HUES64 (cell line): ENCODE measurements around the gene SREBF1.
A peak's percentile ranks its signal among the peaks of the same experiment; 100 is the strongest.

Source experiments
- H3K27ac ChIP-seq: 2 replicates; pipeline ENCODE4 v1.7.0; 2013; ENCODE audit warnings: low read depth, low read length, inconsistent platforms
- H3K27me3 ChIP-seq: 2 replicates; pipeline ENCODE4 v1.6.1; 2013; ENCODE audit warnings: mild to moderate bottlenecking, low read length; ENCODE audit not compliant: insufficient read depth
- H3K36me3 ChIP-seq: 2 replicates; pipeline ENCODE4 v1.6.1; 2013; ENCODE audit warnings: mild to moderate bottlenecking, low read length; ENCODE audit not compliant: insufficient read depth
- H3K4me1 ChIP-seq: 2 replicates; pipeline ENCODE4 v1.6.1; 2013; ENCODE audit warnings: mild to moderate bottlenecking, low read length, moderate library complexity; ENCODE audit not compliant: insufficient read depth
- H3K4me3 ChIP-seq: 2 replicates; pipeline ENCODE4 v1.5.1; 2013; ENCODE audit warnings: mild to moderate bottlenecking, low read length, moderate library complexity
- H3K9ac ChIP-seq: 2 replicates; pipeline ENCODE4 v1.6.1; 2013; ENCODE audit warnings: mild to moderate bottlenecking, low read depth, low read length
- H3K9me3 ChIP-seq: 2 replicates; pipeline ENCODE4 v1.6.1; 2013; ENCODE audit warnings: low read depth, low read length; ENCODE audit not compliant: insufficient read depth
- WGBS: fragments of 150-250, 120-280 bp; methylation state at CpG from one replicate; pipeline ENCODE4 v1.1.7; 2013; ENCODE audit warnings: missing lambda C conversion rate; 5-methylcytosine and 5-hydroxymethylcytosine counted together

The SREBF1 gene

GRCh38 chr17:17789828-17790636 lies 46.8 kb downstream of the SREBF1 start:
- WGBS: 83% methylated on average over 9 of the region's 12 CpGs
- peaks cover 41% of the 10 kb centered on the region for H3K27me3 ChIP-seq
- no peaks in the 10 kb centered on the region for H3K9me3 ChIP-seq
- peaks cover 39% of the 10 kb centered on the region for H3K4me1 ChIP-seq
- no peak overlapping the region for H3K4me3 ChIP-seq
- H3K27ac ChIP-seq: no peak overlapping the region
- no peak overlapping the region for H3K9ac ChIP-seq
- H3K36me3 ChIP-seq: no peaks in the 10 kb centered on the region; the same call in 1 of the 2 replicates

- H3K27me3 ChIP-seq: peaks cover 47% of the 10 kb centered on the region
- no peaks in the 10 kb centered on the region for H3K9me3 ChIP-seq
- no peaks in the 10 kb centered on the region; the same call in 1 of the 2 replicates for H3K36me3 ChIP-seq
- peaks cover 45% of the 10 kb centered on the region for H3K4me1 ChIP-seq
- H3K4me3 ChIP-seq: no peak overlapping the region
- WGBS: 93% methylated on average over 6 of the region's 6 CpGs
- H3K27ac ChIP-seq: no peak overlapping the region
- H3K9ac ChIP-seq: no peak overlapping the region
Observed at GRCh38 chr17:17789410-17789809, 47.4 kb downstream of the SREBF1 start.

GRCh38 chr17:17788967-17789366 lies 47.8 kb downstream of the SREBF1 start:
- Histone ChIP-seq H3K27ac (no peak overlapping the region), H3K4me1 (peaks cover 47% of the 10 kb centered on the region), H3K27me3 (peaks cover 46% of the 10 kb centered on the region), H3K9me3 (no peaks in the 10 kb centered on the region), H3K4me3 (no peak overlapping the region), H3K36me3 (no peaks in the 10 kb centered on the region; the same call in 1 of the 2 replicates), H3K9ac (no peak overlapping the region)
- 89% methylated on average over 8 of the region's 8 CpGs for WGBS

- Histone ChIP-seq H3K9ac (no peak overlapping the region), H3K4me3 (no peak overlapping the region), H3K27me3 (peaks cover 36% of the 10 kb centered on the region), H3K36me3 (no peaks in the 10 kb centered on the region), H3K4me1 (peaks cover 44% of the 10 kb centered on the region), H3K9me3 (no peaks in the 10 kb centered on the region), H3K27ac (no peak overlapping the region)
- 86% methylated on average over 7 of the region's 7 CpGs for WGBS
Observed at GRCh38 chr17:17787568-17787967, 49.2 kb downstream of the SREBF1 start.

GRCh38 chr17:17786998-17787397 lies 49.8 kb downstream of the SREBF1 start:
- H3K36me3 ChIP-seq: no peaks in the 10 kb centered on the region
- no peak overlapping the region for H3K4me3 ChIP-seq
- 81% methylated on average over 2 of the region's 2 CpGs for WGBS
- H3K27ac ChIP-seq: no peak overlapping the region
- no peaks in the 10 kb centered on the region for H3K9me3 ChIP-seq
- no peak overlapping the region for H3K9ac ChIP-seq
- H3K4me1 ChIP-seq: peaks cover 41% of the 10 kb centered on the region
- peaks cover 33% of the 10 kb centered on the region for H3K27me3 ChIP-seq

- Histone ChIP-seq H3K9ac (no peak overlapping the region), H3K4me1 (peaks cover 38% of the 10 kb centered on the region), H3K27ac (no peak overlapping the region)
Observed at GRCh38 chr17:17785407-17785806, 51.4 kb downstream of the SREBF1 start.

GRCh38 chr17:17784657-17785267 lies 52.0 kb downstream of the SREBF1 start:
- Histone ChIP-seq H3K4me3 (peak overlapping the region; percentile 73; the same call in 1 of the 2 replicates), H3K4me1 (peaks cover 34% of the 10 kb centered on the region), H3K27me3 (peaks cover 29% of the 10 kb centered on the region), H3K9ac (no peak overlapping the region), H3K36me3 (no peaks in the 10 kb centered on the region), H3K9me3 (no peaks in the 10 kb centered on the region), H3K27ac (no peak overlapping the region)
- 64% methylated on average over 7 of the region's 7 CpGs for WGBS

More at GRCh38 chr17:17785407-17785806, 51.4 kb downstream of the SREBF1 start:
- 79% methylated on average over 11 of the region's 11 CpGs for WGBS
- Histone ChIP-seq H3K4me3 (no peak overlapping the region), H3K9me3 (no peaks in the 10 kb centered on the region), H3K27me3 (peaks cover 29% of the 10 kb centered on the region), H3K36me3 (no peaks in the 10 kb centered on the region)

GRCh38 chr17:17783825-17784656 lies 52.7 kb downstream of the SREBF1 start:
- H3K27ac ChIP-seq: peak overlapping the region; percentile 77; the same call in 1 of the 2 replicates
- peaks cover 29% of the 10 kb centered on the region for H3K27me3 ChIP-seq
- H3K4me3 ChIP-seq: peak overlapping the region; percentile 73
- H3K36me3 ChIP-seq: no peaks in the 10 kb centered on the region
- no peaks in the 10 kb centered on the region for H3K9me3 ChIP-seq
- no peak overlapping the region for H3K9ac ChIP-seq
- WGBS: 4% methylated on average over 37 of the region's 37 CpGs
- peaks cover 36% of the 10 kb centered on the region for H3K4me1 ChIP-seq

GRCh38 chr17:17783116-17783824 lies 53.5 kb downstream of the SREBF1 start:
- H3K9ac ChIP-seq: peak overlapping the region; percentile 54
- no peaks in the 10 kb centered on the region for H3K9me3 ChIP-seq
- H3K27ac ChIP-seq: peak overlapping the region; percentile 77; the same call in 1 of the 2 replicates
- peaks cover 42% of the 10 kb centered on the region for H3K4me1 ChIP-seq
- no peaks in the 10 kb centered on the region for H3K36me3 ChIP-seq
- H3K27me3 ChIP-seq: peaks cover 29% of the 10 kb centered on the region
- WGBS: under 1% methylated on average over 75 of the region's 75 CpGs
- H3K4me3 ChIP-seq: peak overlapping the region; percentile 73

- H3K36me3 ChIP-seq: no peaks in the 10 kb centered on the region
- H3K4me3 ChIP-seq: peak overlapping the region; percentile 73
- WGBS: 0% methylated on average over 54 of the region's 57 CpGs
- H3K4me1 ChIP-seq: peaks cover 42% of the 10 kb centered on the region
- peaks cover 29% of the 10 kb centered on the region for H3K27me3 ChIP-seq
- peak overlapping the region; percentile 77; the same call in 1 of the 2 replicates for H3K27ac ChIP-seq
- H3K9ac ChIP-seq: peak overlapping the region; percentile 54
- no peaks in the 10 kb centered on the region for H3K9me3 ChIP-seq
Observed at GRCh38 chr17:17782523-17783115, 54.2 kb downstream of the SREBF1 start.
